Measurements from ENCODE around the gene IDH2. TPM values are rescaled to one million over a fixed set of nuclear protein-coding genes. Genes with fewer than 3 reads are reported as not detected.

IDH2 gene
- total RNA-seq, 1 donor from 2014 or later = 49.7 TPM

DNA sequence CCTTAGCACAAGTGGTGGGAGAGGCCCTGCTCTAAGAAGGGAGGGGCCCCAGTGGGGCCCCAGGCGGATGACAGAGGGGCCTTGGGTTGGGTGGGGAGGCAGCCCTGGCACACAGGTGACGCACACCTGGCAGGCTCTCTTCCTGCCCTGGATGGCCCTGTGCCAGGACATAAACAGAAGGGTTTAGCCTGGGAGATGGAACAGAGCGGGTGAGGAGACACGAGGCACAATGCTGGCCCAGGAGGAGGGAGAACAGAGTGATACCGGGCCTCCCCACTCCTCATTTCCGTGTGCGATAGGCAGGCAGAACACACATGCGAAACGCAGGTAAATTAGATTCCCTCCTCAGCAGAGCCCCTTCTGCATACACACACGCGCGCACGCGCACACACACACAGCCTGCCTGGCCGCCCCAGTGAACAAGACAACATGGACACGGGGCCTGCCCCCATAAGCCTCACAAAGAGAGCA lies 39.8 kb downstream of the IDH2 start:
- DNase-seq (ENCODE audit: low spot score in 2 of 2) = no peak
- H3K9me3 ChIP-seq = no peaks in the 10 kb centered on the region
- TF ChIP-seq, protein P1, sequence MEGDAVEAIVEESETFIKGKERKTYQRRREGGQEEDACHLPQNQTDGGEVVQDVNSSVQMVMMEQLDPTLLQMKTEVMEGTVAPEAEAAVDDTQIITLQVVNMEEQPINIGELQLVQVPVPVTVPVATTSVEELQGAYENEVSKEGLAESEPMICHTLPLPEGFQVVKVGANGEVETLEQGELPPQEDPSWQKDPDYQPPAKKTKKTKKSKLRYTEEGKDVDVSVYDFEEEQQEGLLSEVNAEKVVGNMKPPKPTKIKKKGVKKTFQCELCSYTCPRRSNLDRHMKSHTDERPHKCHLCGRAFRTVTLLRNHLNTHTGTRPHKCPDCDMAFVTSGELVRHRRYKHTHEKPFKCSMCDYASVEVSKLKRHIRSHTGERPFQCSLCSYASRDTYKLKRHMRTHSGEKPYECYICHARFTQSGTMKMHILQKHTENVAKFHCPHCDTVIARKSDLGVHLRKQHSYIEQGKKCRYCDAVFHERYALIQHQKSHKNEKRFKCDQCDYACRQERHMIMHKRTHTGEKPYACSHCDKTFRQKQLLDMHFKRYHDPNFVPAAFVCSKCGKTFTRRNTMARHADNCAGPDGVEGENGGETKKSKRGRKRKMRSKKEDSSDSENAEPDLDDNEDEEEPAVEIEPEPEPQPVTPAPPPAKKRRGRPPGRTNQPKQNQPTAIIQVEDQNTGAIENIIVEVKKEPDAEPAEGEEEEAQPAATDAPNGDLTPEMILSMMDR (IDR thresholded peaks at IDR 0.05) = no peak
- H3K27ac ChIP-seq = peak overlapping the region; percentile 9 to 81
- H3K4me1 ChIP-seq = peaks cover 0 to 16% of the 10 kb centered on the region in 2 donors
- no peaks in the 10 kb centered on the region for H3K27me3 ChIP-seq
- H3K36me3 ChIP-seq = peaks cover 2 to 5% of the 10 kb centered on the region in 2 donors
- intact Hi-C loops (cut with DNase I) = no loop called here
- H3K4me3 ChIP-seq = no peak overlapping the region

DNA sequence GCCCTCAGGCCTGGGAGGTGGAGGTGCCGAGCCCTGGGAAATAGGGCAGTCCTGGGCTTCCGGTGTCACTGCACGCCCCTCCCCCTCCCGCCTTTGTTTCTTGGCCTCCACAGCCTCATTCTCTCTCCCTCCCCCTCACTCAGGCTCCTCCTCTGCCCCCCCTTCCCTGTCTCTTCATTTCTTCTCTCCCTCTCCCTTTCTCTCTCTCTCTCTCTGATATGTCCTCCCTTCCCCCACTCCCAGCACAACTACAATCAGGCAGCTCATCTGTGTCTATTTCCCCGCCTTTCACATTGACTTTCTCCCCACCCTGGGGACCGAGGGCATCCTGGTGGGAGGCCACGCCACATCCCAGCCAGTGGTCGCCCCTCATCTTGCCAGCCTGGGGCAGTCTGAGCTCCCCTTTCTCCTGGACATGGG lies 40.2 kb downstream of the IDH2 start:
- peak overlapping the region in 1 of 2 donors; percentile 0 for H3K27ac ChIP-seq

DNA sequence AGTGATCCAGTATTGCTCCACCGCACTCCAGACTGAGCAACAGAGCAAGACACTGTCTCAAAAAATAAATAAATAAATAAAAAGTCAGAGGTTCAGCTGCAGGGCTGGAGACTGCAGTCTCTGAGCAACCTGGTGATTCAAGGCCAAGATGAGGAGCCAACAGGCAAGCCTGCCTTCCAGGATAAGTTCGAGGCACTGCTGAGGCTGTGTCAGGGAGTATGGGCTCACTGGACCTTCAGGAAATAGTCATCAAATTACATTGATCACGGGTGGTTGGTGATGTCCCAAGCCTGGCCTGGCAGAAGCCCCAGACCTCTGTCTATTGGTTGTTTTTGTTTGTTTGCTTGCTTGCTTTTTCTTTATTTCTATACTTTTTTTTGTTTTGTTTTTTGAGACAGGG lies 41.5 kb downstream of the IDH2 start:
- no peak overlapping the region for H3K4me3 ChIP-seq
- no peaks in the 10 kb centered on the region for H3K27me3 ChIP-seq
- no peak for DNase-seq (ENCODE audit: low spot score in 2 of 2)
- TF ChIP-seq, protein P1 (IDR thresholded peaks at IDR 0.05) = no peak
- intact Hi-C loops (cut with DNase I) = no loop called here
- no peaks in the 10 kb centered on the region for H3K36me3 ChIP-seq
- no peak overlapping the region for H3K27ac ChIP-seq
- H3K4me1 ChIP-seq = peaks cover 0 to 16% of the 10 kb centered on the region in 2 donors
- H3K9me3 ChIP-seq = no peaks in the 10 kb centered on the region

More for the DNA sequence above, 40.2 kb downstream of the IDH2 start:
- intact Hi-C loops (cut with DNase I) = no loop called here
- Histone ChIP-seq H3K27me3 (no peaks in the 10 kb centered on the region), H3K4me1 (peaks cover 0 to 16% of the 10 kb centered on the region in 2 donors), H3K4me3 (no peak overlapping the region), H3K9me3 (no peaks in the 10 kb centered on the region), H3K36me3 (peaks cover 0 to 3% of the 10 kb centered on the region in 2 donors)
- TF ChIP-seq, protein P1 (IDR thresholded peaks at IDR 0.05) = no peak
- DNase-seq (ENCODE audit: low spot score in 2 of 2) = no peak

DNA sequence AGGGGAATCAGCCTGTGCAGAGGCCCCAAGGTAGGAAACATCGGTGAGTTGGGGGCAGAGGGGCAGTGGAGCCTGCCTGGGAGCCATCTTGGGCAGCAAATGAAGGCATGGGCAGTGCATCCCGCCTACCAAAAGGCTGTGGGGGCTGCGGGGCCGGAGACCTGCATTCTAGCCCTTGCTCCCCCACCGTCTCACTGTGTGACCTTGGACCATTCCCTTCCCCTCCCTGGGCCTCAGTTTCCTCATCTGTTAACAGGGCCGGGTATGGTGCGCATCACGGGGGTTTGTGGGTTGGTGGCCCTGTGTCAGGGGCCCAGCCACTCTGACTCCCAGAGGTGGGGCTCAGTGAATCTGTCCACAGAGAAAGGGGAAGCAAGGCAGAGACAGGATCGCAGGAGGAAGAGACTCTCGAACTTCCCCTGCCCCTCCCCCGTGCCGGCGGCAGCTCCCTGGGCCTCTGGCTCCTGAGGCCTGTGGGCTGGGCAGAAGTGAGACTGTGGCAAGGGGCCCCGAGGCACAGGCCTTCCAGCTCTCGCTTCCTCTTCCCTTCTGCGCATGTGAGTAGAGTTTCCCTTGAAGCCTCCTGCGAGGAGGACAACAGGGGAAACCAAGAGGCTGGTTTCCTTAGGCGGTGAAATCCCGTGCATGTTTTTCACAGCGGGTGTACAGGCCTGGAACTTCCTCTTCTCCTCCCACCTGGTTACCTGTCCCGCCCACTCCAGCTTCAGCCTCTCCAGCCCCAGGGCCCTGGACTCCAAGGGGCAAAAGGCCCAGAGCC lies 42.9 kb downstream of the IDH2 start:
- peak; percentile 59 to 85 for DNase-seq (ENCODE audit: low spot score in 2 of 2)
- intact Hi-C loops (cut with DNase I) = no loop called here
- Histone ChIP-seq H3K36me3 (no peaks in the 10 kb centered on the region), H3K27ac (peak overlapping the region in 1 of 2 donors; percentile 10), H3K4me1 (peaks cover 0 to 4% of the 10 kb centered on the region in 2 donors), H3K9me3 (no peaks in the 10 kb centered on the region), H3K27me3 (no peaks in the 10 kb centered on the region), H3K4me3 (no peak overlapping the region)
- TF ChIP-seq, protein P1 (IDR thresholded peaks at IDR 0.05) = no peak

DNA sequence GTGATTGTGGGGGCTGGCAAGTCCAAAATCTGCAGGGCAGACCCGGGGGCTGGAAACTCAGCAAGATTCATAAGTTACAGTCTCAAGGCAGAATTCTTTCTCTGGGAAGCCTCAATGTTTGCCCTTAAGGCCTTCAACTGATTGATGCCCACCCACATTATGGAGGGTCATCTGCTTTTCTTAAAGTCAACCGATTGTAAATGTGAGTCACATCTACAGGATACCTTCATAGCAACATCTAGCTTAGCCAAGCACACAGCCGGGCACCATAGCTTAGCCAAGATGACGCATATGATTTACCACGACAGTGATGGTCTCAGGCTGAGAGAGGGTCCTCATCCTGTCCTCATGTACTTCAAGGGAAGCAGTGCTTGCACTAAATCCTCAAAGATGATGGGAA lies 43.5 kb downstream of the IDH2 start:
- H3K4me3 ChIP-seq = no peak overlapping the region
- DNase-seq (ENCODE audit: low spot score in 2 of 2) = no peak
- intact Hi-C loops (cut with DNase I) = no loop called here
- TF ChIP-seq, protein P1 (IDR thresholded peaks at IDR 0.05) = no peak
- H3K27ac ChIP-seq = peak overlapping the region in 1 of 2 donors; percentile 10
- H3K36me3 ChIP-seq = no peaks in the 10 kb centered on the region
- H3K27me3 ChIP-seq = no peaks in the 10 kb centered on the region
- H3K9me3 ChIP-seq = no peaks in the 10 kb centered on the region
- peaks cover 0 to 4% of the 10 kb centered on the region in 2 donors for H3K4me1 ChIP-seq

All from ascending aorta (tissue), 2 donors.